Progenitor cell of endocrine pancreas (in vitro differentiated cells): ENCODE results near the gene HPS5. TPM values are rescaled to one million over a fixed set of nuclear protein-coding genes. Genes with fewer than 3 reads are reported as not detected.
A peak's percentile ranks its signal among the peaks of the same experiment; 100 is the strongest.

Source experiments
- DNase-seq: peaks from one replicate; pipeline ENCODE4 v3.0.0; 2021; ENCODE audit warnings: low spot score; ENCODE audit not compliant: unreplicated experiment
- H3K27ac Mint-ChIP-seq: 2 replicates; pipeline ENCODE4 v1.8.0; 2021; ENCODE audit warnings: mild to moderate bottlenecking, moderate library complexity, mixed read lengths
- H3K27me3 Mint-ChIP-seq: 2 replicates; pipeline ENCODE4 v1.8.0; 2021; ENCODE audit warnings: mixed read lengths
- H3K36me3 Mint-ChIP-seq: 2 replicates; pipeline ENCODE4 v1.8.0; 2022; ENCODE audit warnings: mixed read lengths; ENCODE audit not compliant: insufficient read depth
- H3K4me1 Mint-ChIP-seq: 2 replicates; pipeline ENCODE4 v1.8.0; 2021; ENCODE audit warnings: low read depth, mixed read lengths
- H3K4me3 Mint-ChIP-seq: 2 replicates; pipeline ENCODE4 v1.8.0; 2021; ENCODE audit warnings: low read depth, mild to moderate bottlenecking, moderate library complexity, mixed read lengths
- H3K9me3 Mint-ChIP-seq: 2 replicates; pipeline ENCODE4 v1.8.0; 2021; ENCODE audit warnings: low read depth, mixed read lengths
- total RNA-seq: library from RNA; stranded (reverse); gene quantifications from 2 replicates; pipeline ENCODE4 v1.2.1, GENCODE V29; 2021
- TF ChIP-seq, protein P1 (sequence below): fragments of 200-600 bp; sonication (generic); IDR thresholded peaks from one replicate; pipeline ENCODE4 v1.5.0; 2021; ENCODE audit warnings: antibody characterized with exemption, mild to moderate bottlenecking; ENCODE audit not compliant: unreplicated experiment

Gene HPS5
- total RNA-seq, 1 donor from 2014 or later, result 17.6 TPM

DNA sequence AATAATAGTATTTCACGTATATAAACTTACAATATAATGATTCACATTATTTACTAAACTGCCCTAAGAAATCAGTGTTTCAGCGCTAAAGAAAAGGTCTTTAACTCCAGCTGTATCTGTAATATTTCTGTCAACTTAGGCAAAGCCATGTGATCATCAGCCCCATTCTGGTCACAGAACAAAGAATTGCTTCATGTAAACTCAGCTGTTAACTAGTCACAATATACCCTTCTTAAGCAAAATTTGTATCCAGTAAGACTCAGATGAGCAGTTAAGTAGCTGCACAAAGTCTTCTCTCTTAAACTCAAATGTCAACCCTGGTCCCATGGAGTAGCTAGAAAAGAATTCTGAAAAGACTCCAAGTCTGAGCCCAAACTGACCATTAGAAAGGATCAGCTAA, 26.6 kb downstream of the HPS5 start:
- TF ChIP-seq, protein P1, sequence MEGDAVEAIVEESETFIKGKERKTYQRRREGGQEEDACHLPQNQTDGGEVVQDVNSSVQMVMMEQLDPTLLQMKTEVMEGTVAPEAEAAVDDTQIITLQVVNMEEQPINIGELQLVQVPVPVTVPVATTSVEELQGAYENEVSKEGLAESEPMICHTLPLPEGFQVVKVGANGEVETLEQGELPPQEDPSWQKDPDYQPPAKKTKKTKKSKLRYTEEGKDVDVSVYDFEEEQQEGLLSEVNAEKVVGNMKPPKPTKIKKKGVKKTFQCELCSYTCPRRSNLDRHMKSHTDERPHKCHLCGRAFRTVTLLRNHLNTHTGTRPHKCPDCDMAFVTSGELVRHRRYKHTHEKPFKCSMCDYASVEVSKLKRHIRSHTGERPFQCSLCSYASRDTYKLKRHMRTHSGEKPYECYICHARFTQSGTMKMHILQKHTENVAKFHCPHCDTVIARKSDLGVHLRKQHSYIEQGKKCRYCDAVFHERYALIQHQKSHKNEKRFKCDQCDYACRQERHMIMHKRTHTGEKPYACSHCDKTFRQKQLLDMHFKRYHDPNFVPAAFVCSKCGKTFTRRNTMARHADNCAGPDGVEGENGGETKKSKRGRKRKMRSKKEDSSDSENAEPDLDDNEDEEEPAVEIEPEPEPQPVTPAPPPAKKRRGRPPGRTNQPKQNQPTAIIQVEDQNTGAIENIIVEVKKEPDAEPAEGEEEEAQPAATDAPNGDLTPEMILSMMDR, result no peak
- H3K27ac Mint-ChIP-seq, result no peak overlapping the region
- H3K9me3 Mint-ChIP-seq, result no peaks in the 10 kb centered on the region
- H3K36me3 Mint-ChIP-seq, result peaks cover 19% of the 10 kb centered on the region
- no peaks in the 10 kb centered on the region for H3K4me1 Mint-ChIP-seq
- no peak for DNase-seq
- H3K4me3 Mint-ChIP-seq, result no peak overlapping the region
- H3K27me3 Mint-ChIP-seq, result no peaks in the 10 kb centered on the region

DNA sequence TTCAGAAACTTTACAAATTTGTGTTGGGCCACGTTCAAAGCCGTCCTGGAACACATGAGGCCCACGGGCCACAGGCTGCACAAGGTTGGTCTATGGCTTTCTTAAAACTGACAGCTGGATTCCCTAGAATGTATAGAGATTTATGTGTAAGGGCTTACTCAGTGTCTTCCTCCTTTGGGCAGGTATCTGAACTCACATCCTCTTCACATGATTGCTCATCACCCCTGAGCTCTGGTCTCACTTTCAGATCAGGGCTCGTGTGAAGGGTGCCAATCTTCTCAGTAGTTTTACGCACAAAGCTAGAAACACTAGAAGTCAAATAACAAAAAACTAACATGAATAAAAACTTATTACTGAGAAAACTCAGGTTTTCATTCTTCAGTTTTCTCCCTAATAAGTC, 27.1 kb downstream of the HPS5 start:
- TF ChIP-seq, protein P1, result no peak
- DNase-seq, result no peak
- Mint-ChIP-seq H3K27me3 (no peaks in the 10 kb centered on the region), H3K36me3 (peaks cover 18% of the 10 kb centered on the region), H3K9me3 (no peaks in the 10 kb centered on the region), H3K4me3 (no peak overlapping the region), H3K4me1 (no peaks in the 10 kb centered on the region), H3K27ac (no peak overlapping the region)

DNA sequence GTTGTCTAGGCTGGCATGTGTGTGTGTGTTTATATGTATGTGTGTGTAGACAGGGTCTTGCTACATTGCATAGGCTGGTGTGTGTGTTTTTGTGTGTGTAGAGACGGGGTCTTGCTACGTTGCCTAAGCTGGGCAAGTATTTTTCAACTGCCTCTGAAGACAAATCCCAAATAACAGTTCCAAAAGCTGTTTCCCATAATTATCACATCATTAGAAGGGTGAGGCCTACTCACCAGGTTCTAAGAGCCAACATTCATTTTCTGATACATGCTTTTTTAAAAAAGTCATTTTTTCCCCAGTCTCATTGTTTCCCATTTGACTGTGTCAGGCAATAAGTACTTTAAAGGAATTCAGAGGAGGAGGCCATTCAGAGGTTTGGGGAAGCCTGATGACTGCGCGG, 33.0 kb downstream of the HPS5 start:
- DNase-seq, result no peak
- TF ChIP-seq, protein P1, result no peak
- Mint-ChIP-seq H3K27ac (peak overlapping the region; percentile 22), H3K27me3 (no peaks in the 10 kb centered on the region), H3K9me3 (no peaks in the 10 kb centered on the region), H3K4me3 (no peak overlapping the region), H3K4me1 (no peaks in the 10 kb centered on the region), H3K36me3 (peaks cover 20% of the 10 kb centered on the region)

DNA sequence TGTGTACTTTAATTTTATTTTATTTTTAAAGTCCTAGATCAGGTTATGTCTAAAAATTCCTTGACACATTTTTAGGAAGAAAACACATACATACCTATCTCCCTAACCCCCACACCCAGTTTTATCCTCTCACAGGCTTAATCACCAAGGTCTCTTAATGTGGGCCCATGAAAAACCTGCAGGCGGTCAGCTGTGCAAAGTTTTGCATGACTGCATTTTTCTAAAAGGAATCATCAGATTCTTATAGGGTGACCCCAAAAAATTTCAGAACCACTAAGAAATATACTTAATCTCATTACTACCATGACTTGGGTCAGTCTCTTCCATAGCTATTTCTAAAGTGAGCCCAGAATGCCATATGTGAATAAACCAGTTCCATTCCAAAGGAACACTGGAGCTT, 36.1 kb downstream of the HPS5 start:
- Mint-ChIP-seq H3K9me3 (no peaks in the 10 kb centered on the region), H3K4me1 (no peaks in the 10 kb centered on the region), H3K4me3 (no peak overlapping the region), H3K36me3 (peaks cover 18% of the 10 kb centered on the region), H3K27ac (no peak overlapping the region), H3K27me3 (no peaks in the 10 kb centered on the region)
- no peak for DNase-seq
- TF ChIP-seq, protein P1, result no peak

DNA sequence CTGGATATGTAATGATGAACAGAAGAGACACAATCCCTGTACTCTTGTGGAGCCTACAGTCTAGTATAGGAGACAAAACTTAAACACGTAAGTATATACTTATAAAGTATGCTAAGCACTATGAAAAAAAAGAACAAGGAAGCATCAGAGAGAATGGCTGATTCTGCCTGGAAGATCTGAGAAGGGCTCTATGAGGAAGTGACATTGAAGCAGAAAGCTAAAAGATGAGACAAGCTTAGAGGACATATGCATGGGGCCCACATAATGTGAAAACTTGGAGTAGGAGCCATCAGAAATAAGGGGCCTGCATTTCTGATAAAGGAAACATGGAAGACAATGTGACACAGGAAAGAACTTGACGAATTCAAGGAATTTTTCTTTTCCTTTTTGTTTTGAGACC, 39.3 kb downstream of the HPS5 start:
- Mint-ChIP-seq H3K9me3 (no peaks in the 10 kb centered on the region), H3K36me3 (peaks cover 24% of the 10 kb centered on the region)
- TF ChIP-seq, protein P1, result no peak

More for the DNA sequence above, 39.3 kb downstream of the HPS5 start:
- no peak for DNase-seq
- no peaks in the 10 kb centered on the region for H3K4me1 Mint-ChIP-seq
- H3K27ac Mint-ChIP-seq, result no peak overlapping the region
- H3K4me3 Mint-ChIP-seq, result no peak overlapping the region
- H3K27me3 Mint-ChIP-seq, result no peaks in the 10 kb centered on the region
